H1 (cell line): Measurements from ENCODE around the gene SERPINA12. TPM values are rescaled to one million over a fixed set of nuclear protein-coding genes. Genes with fewer than 3 reads are reported as not detected.

Experiments
- CTCF ChIA-PET: fragments of 300-600 bp; sonication (Branson Sonifier 250); formaldehyde crosslinking; loops from one replicate; lab custom pipeline; 2021; ENCODE audit not compliant: partially characterized antibody; lab: Charles Lee
- POLR2A ChIA-PET: fragments of 300-600 bp; sonication (Branson Sonifier 250); formaldehyde crosslinking; loops from one replicate; lab custom pipeline; 2021; ENCODE audit warnings: inconsistent platforms; ENCODE audit not compliant: partially characterized antibody; lab: Charles Lee
- DNase-seq, 2 experiments: peaks; one replicate each; pipeline versions ENCODE4 v3.0.0 to v3.0.0-alpha.2; 2010 to 2022; ENCODE audit warnings: low spot score in 2 of 2, low read depth in 1 of 2, mixed read lengths in 1 of 2
- FAIRE-seq: peaks from 2 replicates; lab custom pipeline; 2011; peaks lifted over from hg19 to GRCh38; lab: Jason Lieb, UNC
- H2AFZ ChIP-seq: 2 replicates; pipeline ENCODE4 v1.8.1; 2012; ENCODE audit warnings: low read length, inconsistent platforms
- H2AK5ac ChIP-seq: 2 replicates; pipeline ENCODE4 v1.6.1; 2013; ENCODE audit warnings: low read depth, low read length
- H2BK120ac ChIP-seq: replicated peaks from 2 replicates; pipeline ENCODE3; 2013; ENCODE audit warnings: low read depth, low read length, inconsistent platforms
- H2BK12ac ChIP-seq: 2 replicates; pipeline ENCODE4 v1.6.1; 2013; ENCODE audit warnings: low read depth, low read length
- H2BK15ac ChIP-seq: 2 replicates; pipeline ENCODE4 v1.6.1; 2013; ENCODE audit warnings: low read length
- H2BK20ac ChIP-seq: 2 replicates; pipeline ENCODE4 v1.6.1; 2013; ENCODE audit warnings: low read length
- H2BK5ac ChIP-seq: 2 replicates; pipeline ENCODE4 v1.6.1; 2013; ENCODE audit warnings: low read depth, low read length
- H3K14ac ChIP-seq: 2 replicates; pipeline ENCODE4 v1.6.1; 2013; ENCODE audit warnings: inconsistent platforms; ENCODE audit not compliant: insufficient read length
- H3K18ac ChIP-seq: 2 replicates; pipeline ENCODE4 v1.6.1; 2013; ENCODE audit warnings: low read length; ENCODE audit errors: extremely low read depth
- H3K23ac ChIP-seq: 2 replicates; pipeline ENCODE4 v1.6.1; 2013; ENCODE audit warnings: inconsistent platforms; ENCODE audit not compliant: insufficient read length
- H3K23me2 ChIP-seq: 2 replicates; pipeline ENCODE4 v1.6.1; 2013; ENCODE audit warnings: low read depth, low read length
- H3K27ac ChIP-seq: 2 replicates; pipeline ENCODE4 v1.6.1; 2011; ENCODE audit warnings: low read depth, low read length, inconsistent platforms
- H3K27me3 ChIP-seq, 4 experiments: replicated peaks in 1 of 4; 1 replicate in 1 of 4; 2 replicates in 3 of 4; pipeline versions ENCODE4 v1.6.1 to v1.8.1; 2011 to 2013; ENCODE audit warnings: low read length in 3 of 4, mild to moderate bottlenecking in 3 of 4, inconsistent platforms in 2 of 4, mixed read lengths in 2 of 4, moderate library complexity in 1 of 4; ENCODE audit not compliant: control insufficient read depth in 3 of 4, insufficient read depth in 3 of 4; ENCODE audit errors: extremely low read depth in 1 of 4
- H3K36me3 ChIP-seq, 4 experiments: 2 replicates each; pipeline versions ENCODE4 v1.6.1 to v1.8.1; 2011 to 2013; ENCODE audit warnings: mild to moderate bottlenecking in 4 of 4, low read length in 3 of 4, moderate library complexity in 2 of 4, control low read depth in 1 of 4, inconsistent platforms in 1 of 4; ENCODE audit not compliant: insufficient read depth in 4 of 4, control insufficient read depth in 2 of 4
- H3K4ac ChIP-seq: replicated peaks from 2 replicates; pipeline ENCODE3; 2013; ENCODE audit warnings: low read length, low read depth, mixed read lengths, inconsistent platforms; ENCODE audit not compliant: insufficient read length
- H3K4me1 ChIP-seq, 4 experiments: replicated peaks in 1 of 4; 1 replicate in 1 of 4; 2 replicates in 3 of 4; pipeline versions ENCODE4 v1.6.1 to v1.8.1; 2011 to 2013; ENCODE audit warnings: low read length in 3 of 4, inconsistent platforms in 2 of 4, mixed read lengths in 1 of 4; ENCODE audit not compliant: insufficient read depth in 4 of 4, control insufficient read depth in 3 of 4
- H3K4me2 ChIP-seq, 2 experiments: 2 replicates each; pipeline versions ENCODE4 v1.6.1 to v1.8.1; 2011 to 2013; ENCODE audit warnings: low read depth in 2 of 2, low read length in 2 of 2, control low read depth in 1 of 2, inconsistent platforms in 1 of 2, mild to moderate bottlenecking in 1 of 2; ENCODE audit not compliant: insufficient read depth in 1 of 2
- H3K4me3 ChIP-seq, 4 experiments: fragments of 200-600, 300-600 bp in 1 of 4; sonication (generic), shearing (Covaris generic), sonication (Bioruptor Twin) in 1 of 4; 2 replicates each; pipeline versions ENCODE4 v1.5.1 to v1.8.1; 2011 to 2016; ENCODE audit warnings: low read length in 4 of 4, low read depth in 3 of 4, control low read depth in 2 of 4, inconsistent platforms in 2 of 4, mild to moderate bottlenecking in 2 of 4, mixed read lengths in 1 of 4, moderate library complexity in 1 of 4; ENCODE audit not compliant: insufficient read depth in 2 of 4; ENCODE audit errors: extremely low read depth in 1 of 4
- H3K56ac ChIP-seq: replicated peaks from 2 replicates; pipeline ENCODE3; 2013; ENCODE audit warnings: low read depth, mild to moderate bottlenecking, mixed read lengths, low read length, inconsistent platforms; ENCODE audit not compliant: insufficient read length
- H3K79me1 ChIP-seq: 2 replicates; pipeline ENCODE4 v1.6.1; 2013; ENCODE audit warnings: low read depth, low read length, control low read depth
- H3K79me2 ChIP-seq, 2 experiments: 2 replicates each; pipeline versions ENCODE4 v1.6.1 to v1.8.1; 2012 to 2013; ENCODE audit warnings: low read length in 2 of 2, mild to moderate bottlenecking in 2 of 2, inconsistent platforms in 1 of 2; ENCODE audit not compliant: insufficient read depth in 2 of 2, control insufficient read depth in 1 of 2
- H3K9ac ChIP-seq, 4 experiments: replicated peaks in 1 of 4; 1 replicate in 1 of 4; 2 replicates in 3 of 4; pipeline versions ENCODE4 v1.6.1 to v1.8.1; 2011 to 2013; ENCODE audit warnings: low read depth in 3 of 4, low read length in 3 of 4, control low read depth in 2 of 4, mild to moderate bottlenecking in 2 of 4, moderate library complexity in 2 of 4, inconsistent platforms in 1 of 4; ENCODE audit errors: extremely low read depth in 1 of 4
- H3K9me3 ChIP-seq, 2 experiments: 2 replicates each; pipeline versions ENCODE4 v1.6.1 to v1.8.1; 2012 to 2013; ENCODE audit warnings: mild to moderate bottlenecking in 2 of 2, moderate library complexity in 2 of 2, control low read depth in 1 of 2, inconsistent platforms in 1 of 2, low read depth in 1 of 2, low read length in 1 of 2, mixed read lengths in 1 of 2; ENCODE audit not compliant: insufficient read depth in 2 of 2
- H4K20me1 ChIP-seq, 2 experiments: replicated peaks in 1 of 2; 2 replicates each; pipeline versions ENCODE3 to v1.8.1; 2011 to 2013; ENCODE audit warnings: inconsistent platforms in 2 of 2, low read length in 2 of 2, mild to moderate bottlenecking in 1 of 2; ENCODE audit not compliant: insufficient read depth in 2 of 2, control insufficient read depth in 1 of 2
- H4K5ac ChIP-seq: 2 replicates; pipeline ENCODE4 v1.6.1; 2013; ENCODE audit warnings: low read length, low read depth, mixed read lengths, inconsistent platforms; ENCODE audit not compliant: insufficient read length
- H4K8ac ChIP-seq: 2 replicates; pipeline ENCODE4 v1.8.0; 2013; ENCODE audit warnings: mild to moderate bottlenecking, moderate library complexity, low read length, inconsistent platforms; ENCODE audit not compliant: insufficient read depth; ENCODE audit errors: extremely low read depth
- H4K91ac ChIP-seq: replicated peaks from 2 replicates; pipeline ENCODE3; 2013; ENCODE audit warnings: low read length, mixed read lengths, inconsistent platforms; ENCODE audit not compliant: insufficient read length
- KDM1A ChIP-seq: fragments of 200-600, 300-600 bp; sonication (generic); IDR thresholded peaks from 2 replicates; pipeline ENCODE4 v1.7.1; 2016; ENCODE audit warnings: mild to moderate bottlenecking, low read length, borderline replicate concordance
- POU5F1 ChIP-seq: IDR thresholded peaks from 2 replicates; pipeline ENCODE4 v1.6.1; 2011; ENCODE audit warnings: low read depth, mild to moderate bottlenecking, low read length, moderate library complexity
- SP1 ChIP-seq: IDR thresholded peaks from 2 replicates; pipeline ENCODE4 v1.6.1; 2011; ENCODE audit warnings: low read depth, low read length
- TCF12 ChIP-seq: IDR thresholded peaks from 2 replicates; pipeline ENCODE4 v1.6.1; 2011; ENCODE audit warnings: low read depth, mild to moderate bottlenecking, low read length
- WGBS, 2 experiments: shearing (Covaris generic) in 1 of 2; methylation state at CpG; one replicate each; pipeline versions ENCODE4 v1.1.6 to v1.1.7; 2013 to 2015; ENCODE audit warnings: low lambda C conversion rate in 2 of 2, mixed read lengths in 2 of 2, inconsistent platforms in 1 of 2, low coverage in 1 of 2, missing lambda C conversion rate in 1 of 2; ENCODE audit not compliant: insufficient replicate concordance in 2 of 2, insufficient coverage in 1 of 2, insufficient read length in 1 of 2; ENCODE audit errors: extremely low coverage in 1 of 2, missing lambda C conversion rate in 1 of 2; 5-methylcytosine and 5-hydroxymethylcytosine counted together
- polyA plus RNA-seq, 7 experiments: library from polyadenylated mRNA; depleted of rRNA in 3 of 7; stranded (reverse) in 5 of 7; unstranded in 2 of 7; fragments of >200 nt in 5 of 7; fragments of 200-250 nt in 2 of 7; gene quantifications; 1 replicate in 5 of 7; 2 replicates in 1 of 7; 4 replicates in 1 of 7; pipeline versions ENCODE4 v1.2.1 to v1.2.3, GENCODE V29; 2011 to 2013; ENCODE audit warnings: missing spikeins in 2 of 7, mixed read lengths in 2 of 7
- total RNA-seq: library from RNA; stranded (reverse); fragmentation: NEBNext Ultra II Directional; extraction: Animal tissue kit (Norgen Biotek cat#: 25700); gene quantifications from 2 replicates; pipeline ENCODE4 v1.2.1, GENCODE V29; 2021

SERPINA12 gene
- total and polyA plus RNA-seq, 2 of the 8 experiments (the other 6 are each of a cell fraction or from before 2014, with no cell fraction given) = not detected

DNA sequence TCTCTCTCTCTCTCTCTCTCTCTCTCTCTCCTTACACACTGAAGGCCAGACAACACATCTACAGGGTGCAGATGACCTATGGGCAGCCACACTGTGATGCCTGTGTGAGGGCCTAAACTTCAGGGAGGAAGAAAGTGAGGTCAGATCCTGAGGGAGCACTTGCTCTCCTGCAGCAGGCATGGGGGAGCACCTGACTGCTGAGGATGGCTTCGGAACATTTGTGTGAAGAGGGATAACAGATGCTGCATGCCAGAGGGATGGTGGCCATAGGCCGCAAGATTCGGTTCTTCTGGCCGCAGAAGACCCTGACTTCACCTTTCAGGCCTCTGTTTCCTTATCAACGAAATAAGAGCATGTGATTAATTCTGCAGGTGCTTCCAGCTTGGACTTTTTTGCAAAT lies 45.0 kb downstream of the SERPINA12 start:
- Histone ChIP-seq H3K27ac (no peak overlapping the region), H2AFZ (no peak overlapping the region), H3K23me2 (peaks cover 6% of the 10 kb centered on the region; the same call in 1 of the 2 replicates), H2BK5ac (no peak overlapping the region), H4K8ac (no peak overlapping the region), H4K20me1 (no peaks in the 10 kb centered on the region), H2BK120ac (no peak overlapping the region), H3K23ac (no peak overlapping the region), H2BK12ac (no peak overlapping the region), H3K9me3 (peaks cover 14 to 15% of the 10 kb centered on the region in 2 experiments), H3K27me3 (no peaks in the 10 kb centered on the region), H2BK20ac (no peak overlapping the region), H3K36me3 (no peaks in the 10 kb centered on the region), H2AK5ac (no peak overlapping the region), H4K5ac (no peak overlapping the region), H3K4me2 (no peak overlapping the region), H3K4me3 (no peak overlapping the region), H3K14ac (no peak overlapping the region), H3K18ac (no peak overlapping the region), H3K79me1 (no peaks in the 10 kb centered on the region), H3K9ac (no peak overlapping the region), H3K79me2 (no peaks in the 10 kb centered on the region), H2BK15ac (no peak overlapping the region), H3K56ac (no peak overlapping the region), H3K4me1 (no peaks in the 10 kb centered on the region; a peak in 1 of 7 replicates), H4K91ac (no peak overlapping the region), H3K4ac (no peak overlapping the region)
- CTCF ChIA-PET = interaction anchor here (4.9 kb wide), 1 partner anchor 22 kb away, joined by 27 read pairs; no protein-coding TSS in a partner anchor
- DNase-seq (no peak), FAIRE-seq (no peak)
- TF ChIP-seq KDM1A (no peak), POU5F1 (no peak), SP1 (no peak), TCF12 (no peak)
- 96% methylated on average over 5 of the region's 5 CpGs; no CpG with 5 or more reads in 1 of the 2 experiments for WGBS, 2 experiments
- POLR2A ChIA-PET = no interaction called here
